ENCODE results near the gene PCDH12. TPM values are rescaled to one million over a fixed set of nuclear protein-coding genes. Genes with fewer than 3 reads are reported as not detected.

PCDH12 gene
- total and polyA plus RNA-seq, 10 donors: 2.1 to 72.0 (median 33.4) TPM

DNA sequence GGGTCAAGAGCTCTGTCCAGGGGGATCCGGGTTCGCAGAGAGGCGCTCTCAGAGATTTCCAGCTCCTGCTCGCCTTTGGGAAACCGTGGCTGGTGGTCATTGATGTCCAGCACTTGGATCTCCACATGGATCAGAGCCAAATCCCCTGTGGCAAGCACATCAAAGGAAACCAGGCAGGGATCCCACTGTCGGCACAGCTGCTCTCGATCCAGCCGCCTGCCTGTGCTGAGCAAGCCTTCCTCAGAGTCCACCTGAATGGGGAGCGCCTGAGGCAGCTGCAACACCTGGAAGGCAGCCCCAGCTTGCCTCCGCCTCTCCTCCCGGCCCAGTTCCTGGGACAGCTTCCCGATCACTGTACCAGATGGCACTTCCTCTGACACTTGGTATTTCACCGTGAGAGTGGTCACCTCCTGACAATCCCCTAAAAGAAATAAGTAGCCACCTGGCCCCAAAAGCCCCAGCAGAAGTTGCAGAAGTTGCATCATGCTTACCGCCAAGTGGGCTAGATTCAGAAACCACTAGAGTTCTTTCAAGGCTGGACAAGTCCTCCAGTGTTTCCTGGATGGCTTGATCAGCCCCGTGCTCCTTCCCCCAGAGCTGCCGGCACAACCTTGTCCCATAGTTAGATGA, 520 bp downstream of the PCDH12 start:
- TF ChIP-seq, protein P1, sequence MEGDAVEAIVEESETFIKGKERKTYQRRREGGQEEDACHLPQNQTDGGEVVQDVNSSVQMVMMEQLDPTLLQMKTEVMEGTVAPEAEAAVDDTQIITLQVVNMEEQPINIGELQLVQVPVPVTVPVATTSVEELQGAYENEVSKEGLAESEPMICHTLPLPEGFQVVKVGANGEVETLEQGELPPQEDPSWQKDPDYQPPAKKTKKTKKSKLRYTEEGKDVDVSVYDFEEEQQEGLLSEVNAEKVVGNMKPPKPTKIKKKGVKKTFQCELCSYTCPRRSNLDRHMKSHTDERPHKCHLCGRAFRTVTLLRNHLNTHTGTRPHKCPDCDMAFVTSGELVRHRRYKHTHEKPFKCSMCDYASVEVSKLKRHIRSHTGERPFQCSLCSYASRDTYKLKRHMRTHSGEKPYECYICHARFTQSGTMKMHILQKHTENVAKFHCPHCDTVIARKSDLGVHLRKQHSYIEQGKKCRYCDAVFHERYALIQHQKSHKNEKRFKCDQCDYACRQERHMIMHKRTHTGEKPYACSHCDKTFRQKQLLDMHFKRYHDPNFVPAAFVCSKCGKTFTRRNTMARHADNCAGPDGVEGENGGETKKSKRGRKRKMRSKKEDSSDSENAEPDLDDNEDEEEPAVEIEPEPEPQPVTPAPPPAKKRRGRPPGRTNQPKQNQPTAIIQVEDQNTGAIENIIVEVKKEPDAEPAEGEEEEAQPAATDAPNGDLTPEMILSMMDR (IDR thresholded peaks at IDR 0.05 in 8 of 11, conservative IDR thresholded peaks at IDR 0.05 in 3 of 11): no peak
- TF ChIP-seq POLR2A (IDR thresholded peaks at IDR 0.05) (no peak), POLR2AphosphoS5 (IDR thresholded peaks at IDR 0.05) (no peak)
- DNase-seq: no peak
- H3K4me1 ChIP-seq: peaks cover 31 to 88% (median 59%) of the 10 kb centered on the region in 6 donors
- peaks cover 0 to 8% (median 0%) of the 10 kb centered on the region in 6 donors for H3K36me3 ChIP-seq
- intact Hi-C loops (cut with DNase I; ENCODE audit: low total_unique reads): loop anchor here (10.0 kb wide), 1 partner anchor 73 kb away; no protein-coding TSS in a partner anchor
- H3K27me3 ChIP-seq (replicated peaks in 1 of 7): no peaks in the 10 kb centered on the region
- peak overlapping the region; percentile 41 to 82 (median 71) for H3K27ac ChIP-seq
- no peaks in the 10 kb centered on the region for H3K9me3 ChIP-seq
- 48 to 57% (median 51%) methylated on average over 15 to 16 of the region's 16 CpGs for WGBS, 5 donors
- H3K4me3 ChIP-seq: peak overlapping the region; percentile 37 to 64 (median 40)

GRCh38 chr5:141954194-141954593, 3.8 kb downstream of the PCDH12 start:
- TF ChIP-seq POLR2AphosphoS5 (IDR thresholded peaks at IDR 0.05) (no peak), POLR2A (IDR thresholded peaks at IDR 0.05) (no peak)
- TF ChIP-seq, protein P1 (IDR thresholded peaks at IDR 0.05 in 8 of 11, conservative IDR thresholded peaks at IDR 0.05 in 3 of 11): no peak
- intact Hi-C loops (cut with DNase I; ENCODE audit: low total_unique reads): loop anchor here (10.0 kb wide), 1 partner anchor 69 kb away; no protein-coding TSS in a partner anchor
- Histone ChIP-seq H3K36me3 (peaks cover 0 to 27% (median 4%) of the 10 kb centered on the region in 6 donors), H3K4me1 (peaks cover 18 to 96% (median 59%) of the 10 kb centered on the region in 6 donors), H3K4me3 (peak overlapping the region; percentile 21 to 64 (median 36)), H3K27ac (peak overlapping the region in 6 of 8 donors; percentile 51 to 82 (median 69)), H3K27me3 (replicated peaks in 1 of 7) (no peaks in the 10 kb centered on the region), H3K9me3 (no peaks in the 10 kb centered on the region)
- 43 to 78% (median 65%) methylated on average over 2 of the region's 2 CpGs for WGBS, 5 donors
- DNase-seq: no peak

DNA sequence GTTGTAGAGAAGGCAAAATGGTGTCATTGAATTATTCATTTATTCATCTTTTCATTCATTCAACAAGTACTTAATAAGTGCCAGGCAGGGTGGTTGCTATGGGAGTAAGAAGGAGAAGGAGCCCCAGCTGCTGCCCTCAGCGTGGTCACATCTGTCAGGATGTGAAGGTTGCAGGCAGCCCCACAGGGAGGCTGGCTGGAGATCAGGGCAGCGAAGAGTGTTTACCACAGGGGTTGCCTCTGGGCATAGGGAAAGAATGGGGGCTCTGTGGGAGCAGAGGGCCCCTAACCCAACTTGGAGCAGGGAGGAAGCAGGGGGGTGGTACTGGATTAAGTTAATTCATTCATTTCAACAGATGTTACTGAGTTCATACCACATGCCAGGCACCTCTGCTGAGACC, 6.0 kb downstream of the PCDH12 start:
- WGBS, 5 donors: 27 to 39% (median 33%) methylated on average over 2 of the region's 2 CpGs
- H3K27me3 ChIP-seq (replicated peaks in 1 of 7): no peaks in the 10 kb centered on the region
- intact Hi-C loops (cut with DNase I; ENCODE audit: low total_unique reads): loop anchor here (10.0 kb wide), 1 partner anchor 67 kb away; no protein-coding TSS in a partner anchor
- DNase-seq: no peak
- H3K9me3 ChIP-seq: no peaks in the 10 kb centered on the region
- TF ChIP-seq POLR2A (IDR thresholded peaks at IDR 0.05): no peak
- TF ChIP-seq, protein P1 (IDR thresholded peaks at IDR 0.05 in 8 of 11, conservative IDR thresholded peaks at IDR 0.05 in 3 of 11): no peak
- TF ChIP-seq POLR2AphosphoS5 (IDR thresholded peaks at IDR 0.05): no peak
- H3K4me3 ChIP-seq: peak overlapping the region in 5 of 8 donors; percentile 7 to 64 (median 17)
- peaks cover 19 to 96% (median 59%) of the 10 kb centered on the region in 6 donors for H3K4me1 ChIP-seq
- H3K36me3 ChIP-seq: peaks cover 0 to 38% (median 4%) of the 10 kb centered on the region in 6 donors
- H3K27ac ChIP-seq: peak overlapping the region in 5 of 8 donors; percentile 24 to 82 (median 71)

- Histone ChIP-seq H3K27ac (peak overlapping the region in 5 of 8 donors; percentile 44 to 82 (median 71)), H3K36me3 (peaks cover 0 to 38% (median 4%) of the 10 kb centered on the region in 6 donors), H3K4me1 (peaks cover 20 to 98% (median 63%) of the 10 kb centered on the region in 6 donors), H3K4me3 (peak overlapping the region in 2 of 8 donors; percentile 53 to 64), H3K27me3 (replicated peaks in 1 of 7) (no peaks in the 10 kb centered on the region), H3K9me3 (no peaks in the 10 kb centered on the region)
- intact Hi-C loops (cut with DNase I; ENCODE audit: low total_unique reads): loop anchor here (10.0 kb wide), 1 partner anchor 67 kb away; no protein-coding TSS in a partner anchor
- no peak for DNase-seq
- 24 to 54% (median 37%) methylated on average over 9 of the region's 9 CpGs for WGBS, 5 donors
- TF ChIP-seq POLR2A (IDR thresholded peaks at IDR 0.05) (no peak), POLR2AphosphoS5 (IDR thresholded peaks at IDR 0.05) (peak in 2 of 3 donors; percentile 58 to 71)
- TF ChIP-seq, protein P1 (IDR thresholded peaks at IDR 0.05 in 8 of 11, conservative IDR thresholded peaks at IDR 0.05 in 3 of 11): peak in 7 of 11 experiments; percentile 8 to 48 (median 41)
These were observed 6.6 kb downstream of the PCDH12 start for GRCh38 chr5:141951332-141951781.

Data from spleen (tissue), 11 donors.